Vagina (tissue), 2 donors: ENCODE data around the gene MGLL. TPM values are rescaled to one million over a fixed set of nuclear protein-coding genes. Genes with fewer than 3 reads are reported as not detected.

Source experiments
- DNase-seq, 2 donors: peaks; one replicate each; pipeline ENCODE4 v3.0.0-alpha.2; 2017; ENCODE audit errors: extremely low spot score in 2 of 2
- H3K27ac ChIP-seq: fragments of 200-600 bp; sonication (generic); one replicate; pipeline ENCODE4 v1.5.1; 2019
- H3K27me3 ChIP-seq: fragments of 200-600 bp; sonication (generic); one replicate; pipeline ENCODE4 v1.5.1; 2019
- H3K36me3 ChIP-seq, 2 donors: fragments of 200-600 bp; sonication (generic); one replicate each; pipeline ENCODE4 v1.5.1; 2017 to 2019
- H3K4me1 ChIP-seq: fragments of 200-600 bp; sonication (generic); one replicate; pipeline ENCODE4 v1.5.1; 2019
- H3K4me3 ChIP-seq, 2 donors: fragments of 200-600 bp; sonication (generic); 1 replicate in 1 of 2; 2 replicates in 1 of 2; pipeline ENCODE4 v1.5.1; 2016 to 2019
- H3K9me3 ChIP-seq: fragments of 200-600 bp; sonication (generic); one replicate; pipeline ENCODE4 v1.5.1; 2019
- POLR2A ChIP-seq, 2 donors: fragments of 450-650 bp; IDR thresholded peaks; one replicate each; pipeline ENCODE4 v1.6.1; 2017; ENCODE audit warnings: antibody characterized with exemption in 2 of 2, mild to moderate bottlenecking in 2 of 2, moderate library complexity in 2 of 2
- POLR2AphosphoS5 ChIP-seq, 2 donors: sonication (generic); formaldehyde crosslinking; IDR thresholded peaks; one replicate each; pipeline ENCODE4 v1.9.0; 2017; ENCODE audit warnings: antibody characterized with exemption in 2 of 2, mild to moderate bottlenecking in 2 of 2, low read depth in 1 of 2; ENCODE audit not compliant: insufficient read depth in 1 of 2
- intact Hi-C: fragments of 100-400 bp; cut with DNase I; formaldehyde crosslinking; loops from one replicate; pipeline ENCODE4 v1.15.1; 2023
- total RNA-seq: library from RNA; depleted of rRNA; stranded (reverse); fragments of >200 nt; gene quantifications from one replicate; pipeline ENCODE4 v1.2.3, GENCODE V29; 2016
- TF ChIP-seq, protein P1 (sequence below), 3 experiments: fragments of 450-650 bp in 2 of 3; fragments of 200-600 bp in 1 of 3; sonication (generic) in 1 of 3; IDR thresholded peaks; one replicate each; pipeline ENCODE4 v1.5.1; 2017 to 2019; ENCODE audit warnings: antibody characterized with exemption in 3 of 3, mild to moderate bottlenecking in 2 of 3, moderate library complexity in 2 of 3

MGLL gene
- total RNA-seq, 1 donor from 2014 or later, result 35.6 TPM

GRCh38 chr3:127787571-127788365 lies 34.5 kb downstream of the MGLL start:
- H3K27ac ChIP-seq, result peak overlapping the region; percentile 67
- H3K27me3 ChIP-seq, result no peaks in the 10 kb centered on the region
- intact Hi-C loops, result no loop called here
- no peaks in the 10 kb centered on the region for H3K9me3 ChIP-seq
- peaks cover 63% of the 10 kb centered on the region for H3K4me1 ChIP-seq
- peak in 1 of 2 donors; percentile 10 for TF ChIP-seq POLR2AphosphoS5 (IDR thresholded peaks at IDR 0.05; ENCODE audit: insufficient read depth in 1 of 2, low read depth in 1 of 2)
- no peak for TF ChIP-seq POLR2A (IDR thresholded peaks at IDR 0.05)
- no peak for DNase-seq
- no peaks in the 10 kb centered on the region for H3K36me3 ChIP-seq
- H3K4me3 ChIP-seq, result no peak overlapping the region

DNA sequence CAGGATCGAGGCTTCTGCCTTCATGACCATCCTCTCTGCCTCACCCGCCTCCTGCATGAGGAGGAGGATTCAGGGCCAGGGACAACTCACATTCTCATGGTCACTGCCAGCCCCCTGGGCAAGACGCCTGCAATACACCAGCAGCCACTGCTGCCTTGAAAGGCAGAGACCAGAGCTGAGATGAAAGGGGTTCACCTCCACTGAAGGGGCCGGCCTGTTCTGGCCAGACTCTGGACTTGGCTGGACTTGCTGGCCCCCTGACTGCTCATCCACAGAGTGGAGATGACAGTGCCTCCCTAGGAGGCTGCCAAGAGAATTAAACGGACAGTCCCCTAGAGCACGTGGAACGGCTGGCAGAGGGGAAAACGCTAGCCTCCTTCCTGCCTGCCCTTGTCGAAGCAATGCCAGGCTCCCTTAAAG lies 35.2 kb downstream of the MGLL start:
- Histone ChIP-seq H3K4me3 (no peak overlapping the region), H3K4me1 (peaks cover 59% of the 10 kb centered on the region)

GRCh38 chr3:127786353-127787070 lies 35.8 kb downstream of the MGLL start:
- no peak overlapping the region for H3K4me3 ChIP-seq
- H3K36me3 ChIP-seq, result no peaks in the 10 kb centered on the region
- H3K27ac ChIP-seq, result peak overlapping the region; percentile 67
- no peaks in the 10 kb centered on the region for H3K9me3 ChIP-seq
- no peaks in the 10 kb centered on the region for H3K27me3 ChIP-seq
- no peak for DNase-seq
- intact Hi-C loops, result no loop called here
- peak in 1 of 2 donors; percentile 64 for TF ChIP-seq POLR2AphosphoS5 (IDR thresholded peaks at IDR 0.05; ENCODE audit: insufficient read depth in 1 of 2, low read depth in 1 of 2)
- TF ChIP-seq, protein P1, sequence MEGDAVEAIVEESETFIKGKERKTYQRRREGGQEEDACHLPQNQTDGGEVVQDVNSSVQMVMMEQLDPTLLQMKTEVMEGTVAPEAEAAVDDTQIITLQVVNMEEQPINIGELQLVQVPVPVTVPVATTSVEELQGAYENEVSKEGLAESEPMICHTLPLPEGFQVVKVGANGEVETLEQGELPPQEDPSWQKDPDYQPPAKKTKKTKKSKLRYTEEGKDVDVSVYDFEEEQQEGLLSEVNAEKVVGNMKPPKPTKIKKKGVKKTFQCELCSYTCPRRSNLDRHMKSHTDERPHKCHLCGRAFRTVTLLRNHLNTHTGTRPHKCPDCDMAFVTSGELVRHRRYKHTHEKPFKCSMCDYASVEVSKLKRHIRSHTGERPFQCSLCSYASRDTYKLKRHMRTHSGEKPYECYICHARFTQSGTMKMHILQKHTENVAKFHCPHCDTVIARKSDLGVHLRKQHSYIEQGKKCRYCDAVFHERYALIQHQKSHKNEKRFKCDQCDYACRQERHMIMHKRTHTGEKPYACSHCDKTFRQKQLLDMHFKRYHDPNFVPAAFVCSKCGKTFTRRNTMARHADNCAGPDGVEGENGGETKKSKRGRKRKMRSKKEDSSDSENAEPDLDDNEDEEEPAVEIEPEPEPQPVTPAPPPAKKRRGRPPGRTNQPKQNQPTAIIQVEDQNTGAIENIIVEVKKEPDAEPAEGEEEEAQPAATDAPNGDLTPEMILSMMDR (IDR thresholded peaks at IDR 0.05), result no peak
- peaks cover 59% of the 10 kb centered on the region for H3K4me1 ChIP-seq

More for the DNA sequence above, 35.2 kb downstream of the MGLL start:
- no peak for DNase-seq
- H3K27ac ChIP-seq, result peak overlapping the region; percentile 67
- intact Hi-C loops, result no loop called here
- H3K36me3 ChIP-seq, result no peaks in the 10 kb centered on the region
- peak in 1 of 2 donors; percentile 38 for TF ChIP-seq POLR2AphosphoS5 (IDR thresholded peaks at IDR 0.05; ENCODE audit: insufficient read depth in 1 of 2, low read depth in 1 of 2)
- TF ChIP-seq, protein P1 (IDR thresholded peaks at IDR 0.05), result no peak
- H3K9me3 ChIP-seq, result no peaks in the 10 kb centered on the region
- H3K27me3 ChIP-seq, result no peaks in the 10 kb centered on the region

DNA sequence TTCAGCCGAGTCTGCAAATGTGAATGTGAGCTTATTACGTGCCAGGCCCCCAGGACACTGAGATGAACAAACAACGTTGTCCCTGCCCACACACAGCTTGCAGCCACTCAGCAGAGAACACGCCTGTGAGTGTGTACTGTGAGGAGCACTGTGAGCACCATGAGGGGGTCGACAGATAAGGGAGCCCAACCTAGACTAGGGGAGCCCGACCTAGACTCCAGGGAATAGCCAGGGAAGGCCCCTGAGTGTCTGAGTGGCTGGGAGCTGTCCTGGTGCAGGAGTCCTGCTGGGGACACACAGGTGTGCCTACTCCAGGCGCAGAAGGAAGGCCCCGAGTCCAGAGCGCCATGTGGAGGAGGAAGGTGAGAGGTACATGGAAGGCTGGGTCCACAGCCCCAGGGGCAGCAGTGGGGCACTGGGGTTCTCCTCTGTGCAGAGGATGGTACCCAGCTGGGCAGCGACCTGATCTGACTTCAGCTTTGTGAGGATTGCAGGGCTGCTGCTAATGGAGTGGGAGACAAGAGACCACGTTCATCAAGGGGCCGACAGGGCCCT lies 36.5 kb downstream of the MGLL start:
- no peak overlapping the region for H3K4me3 ChIP-seq
- no peaks in the 10 kb centered on the region for H3K9me3 ChIP-seq
- no peak for DNase-seq
- H3K36me3 ChIP-seq, result no peaks in the 10 kb centered on the region
- H3K27ac ChIP-seq, result peak overlapping the region; percentile 55
- H3K27me3 ChIP-seq, result no peaks in the 10 kb centered on the region
- H3K4me1 ChIP-seq, result peaks cover 57% of the 10 kb centered on the region
- TF ChIP-seq POLR2A (IDR thresholded peaks at IDR 0.05), result no peak
- TF ChIP-seq, protein P1 (IDR thresholded peaks at IDR 0.05), result no peak
- no peak for TF ChIP-seq POLR2AphosphoS5 (IDR thresholded peaks at IDR 0.05; ENCODE audit: insufficient read depth in 1 of 2, low read depth in 1 of 2)
- intact Hi-C loops, result no loop called here

DNA sequence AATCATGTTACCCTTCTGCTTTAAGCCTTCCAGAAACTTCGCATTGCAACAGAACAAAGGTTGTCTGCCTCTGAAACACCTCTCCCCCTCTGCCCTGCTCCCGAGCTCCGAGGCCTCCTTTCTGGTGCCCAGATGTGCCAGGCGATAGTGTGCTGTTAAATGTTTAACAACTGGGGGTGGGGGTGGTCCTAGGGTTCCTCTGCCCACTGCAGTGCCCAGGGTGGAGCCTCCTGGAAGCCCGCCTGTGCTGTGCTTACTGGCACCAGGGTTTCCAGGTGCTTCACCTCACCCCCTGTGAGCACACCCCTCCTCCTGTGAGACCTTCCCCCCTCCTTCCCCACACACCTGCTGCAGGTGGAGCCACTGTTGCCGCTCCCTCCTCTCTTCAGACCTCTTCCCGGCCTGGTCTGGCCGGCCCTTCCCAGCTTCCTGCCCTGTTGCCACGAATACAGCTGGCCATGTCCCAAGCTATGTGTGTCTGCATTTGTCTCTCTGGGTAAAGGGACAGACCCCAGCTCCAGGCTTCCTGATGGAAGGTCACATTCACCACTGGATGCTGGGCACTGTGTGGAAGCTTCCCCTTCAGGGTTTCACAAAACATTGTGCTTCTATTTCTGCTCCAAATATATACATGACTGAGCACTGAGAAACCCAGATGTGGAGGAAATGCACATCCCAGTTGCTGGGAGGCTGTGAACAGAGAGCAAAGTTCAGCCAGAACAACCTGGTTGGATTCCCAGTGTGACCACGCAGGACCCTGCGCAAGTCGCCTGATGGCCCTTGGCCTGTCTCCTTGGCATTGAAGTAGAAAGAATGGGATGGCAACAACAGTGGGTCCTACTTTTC lies 37.2 kb downstream of the MGLL start:
- intact Hi-C loops, result no loop called here
- peaks cover 53% of the 10 kb centered on the region for H3K4me1 ChIP-seq

More for the DNA sequence above, 37.2 kb downstream of the MGLL start:
- H3K4me3 ChIP-seq, result no peak overlapping the region
- no peak for DNase-seq
- TF ChIP-seq, protein P1 (IDR thresholded peaks at IDR 0.05), result no peak
- TF ChIP-seq POLR2AphosphoS5 (IDR thresholded peaks at IDR 0.05; ENCODE audit: insufficient read depth in 1 of 2, low read depth in 1 of 2) (no peak), POLR2A (IDR thresholded peaks at IDR 0.05) (no peak)
- H3K27me3 ChIP-seq, result no peaks in the 10 kb centered on the region
- no peaks in the 10 kb centered on the region for H3K36me3 ChIP-seq
- peak overlapping the region; percentile 55 for H3K27ac ChIP-seq
- no peaks in the 10 kb centered on the region for H3K9me3 ChIP-seq
